HEK293T (cell line): ENCODE measurements around the gene RBM11.

Source experiments
- BHLHE40 ChIP-seq: fragments of 450-650 bp; IDR thresholded peaks from 2 replicates; pipeline ENCODE4 v1.6.1; 2016; ENCODE audit warnings: mild to moderate bottlenecking, moderate library complexity, borderline replicate concordance
- ELF4 ChIP-seq: fragments of 450-650 bp; IDR thresholded peaks from 2 replicates; pipeline ENCODE4 v1.6.1; 2017; ENCODE audit warnings: antibody characterized with exemption
- FOXA1 ChIP-seq: fragments of 450-650 bp; IDR thresholded peaks from 2 replicates; pipeline ENCODE4 v1.6.1; 2016; ENCODE audit warnings: mild to moderate bottlenecking
- FOXK2 ChIP-seq: fragments of 450-650 bp; IDR thresholded peaks from 2 replicates; pipeline ENCODE4 v1.6.1; 2016; ENCODE audit warnings: mild to moderate bottlenecking
- HDGF ChIP-seq: fragments of 450-650 bp; IDR thresholded peaks from 2 replicates; pipeline ENCODE4 v1.6.1; 2017; ENCODE audit warnings: antibody characterized with exemption, borderline replicate concordance
- LEF1 ChIP-seq: fragments of 450-650 bp; IDR thresholded peaks from 2 replicates; pipeline ENCODE4 v1.6.1; 2017; ENCODE audit warnings: mild to moderate bottlenecking, borderline replicate concordance
- NFRKB ChIP-seq: fragments of 450-650 bp; IDR thresholded peaks from 2 replicates; pipeline ENCODE4 v1.6.1; 2016; ENCODE audit warnings: mild to moderate bottlenecking, moderate library complexity
- PKNOX1 ChIP-seq: fragments of 450-650 bp; IDR thresholded peaks from 2 replicates; pipeline ENCODE4 v1.6.1; 2016
- SP1 ChIP-seq: fragments of 450-650 bp; IDR thresholded peaks from 2 replicates; pipeline ENCODE4 v1.6.1; 2017

- TF ChIP-seq BHLHE40, result no peak
- no peak for TF ChIP-seq FOXA1
- no peak for TF ChIP-seq SP1
- no peak for TF ChIP-seq LEF1
- TF ChIP-seq NFRKB, result no peak
- no peak for TF ChIP-seq FOXK2
- TF ChIP-seq PKNOX1, result no peak
- TF ChIP-seq HDGF, result no peak
- TF ChIP-seq ELF4, result no peak
Measured at GRCh38 chr21:14229399-14229798, 13.4 kb downstream of the RBM11 start.
